Measurements from ENCODE around the gene SKAP2.

The SKAP2 gene

GRCh38 chr7:26637610-26638009 is 226.8 kb downstream of the SKAP2 start:
- Histone ChIP-seq H3K9me3 (ENCODE audit: severe bottlenecking) (no peaks in the 10 kb centered on the region), H3K4me3 (ENCODE audit: low read depth, low read length) (no peak overlapping the region), H3K27ac (no peak overlapping the region), H3K36me3 (no peaks in the 10 kb centered on the region), H3K27me3 (ENCODE audit: insufficient read depth, low read depth, severe bottlenecking) (no peaks in the 10 kb centered on the region)
- no peak for TF ChIP-seq CTCF (IDR thresholded peaks at IDR 0.05; ENCODE audit: low read depth, low read length)
- no peak for DNase-seq

- no peaks in the 10 kb centered on the region for H3K36me3 ChIP-seq
- H3K27ac ChIP-seq, result no peak overlapping the region
- H3K9me3 ChIP-seq (ENCODE audit: severe bottlenecking), result no peaks in the 10 kb centered on the region
- H3K27me3 ChIP-seq (ENCODE audit: insufficient read depth, low read depth, severe bottlenecking), result no peaks in the 10 kb centered on the region
- no peak for DNase-seq
- no peak overlapping the region for H3K4me3 ChIP-seq (ENCODE audit: low read depth, low read length)
- no peak for TF ChIP-seq CTCF (IDR thresholded peaks at IDR 0.05; ENCODE audit: low read depth, low read length)
Measured at GRCh38 chr7:26636808-26637207, 227.6 kb downstream of the SKAP2 start.

GRCh38 chr7:26633557-26633956 is 230.8 kb downstream of the SKAP2 start:
- Histone ChIP-seq H3K36me3 (no peaks in the 10 kb centered on the region), H3K27ac (no peak overlapping the region), H3K4me3 (ENCODE audit: low read depth, low read length) (no peak overlapping the region), H3K27me3 (ENCODE audit: insufficient read depth, low read depth, severe bottlenecking) (no peaks in the 10 kb centered on the region), H3K9me3 (ENCODE audit: severe bottlenecking) (no peaks in the 10 kb centered on the region)
- no peak for TF ChIP-seq CTCF (IDR thresholded peaks at IDR 0.05; ENCODE audit: low read depth, low read length)
- no peak for DNase-seq

GRCh38 chr7:26631601-26632000 is 232.8 kb downstream of the SKAP2 start:
- Histone ChIP-seq H3K4me3 (ENCODE audit: low read depth, low read length) (no peak overlapping the region), H3K36me3 (no peaks in the 10 kb centered on the region), H3K27me3 (ENCODE audit: insufficient read depth, low read depth, severe bottlenecking) (no peaks in the 10 kb centered on the region), H3K9me3 (ENCODE audit: severe bottlenecking) (no peaks in the 10 kb centered on the region), H3K27ac (no peak overlapping the region)
- TF ChIP-seq CTCF (IDR thresholded peaks at IDR 0.05; ENCODE audit: low read depth, low read length), result no peak
- no peak for DNase-seq

GRCh38 chr7:26630941-26631580 is 233.3 kb downstream of the SKAP2 start:
- H3K4me3 ChIP-seq (ENCODE audit: low read depth, low read length), result no peak overlapping the region
- H3K36me3 ChIP-seq, result no peaks in the 10 kb centered on the region
- H3K27ac ChIP-seq, result no peak overlapping the region
- no peaks in the 10 kb centered on the region for H3K27me3 ChIP-seq (ENCODE audit: insufficient read depth, low read depth, severe bottlenecking)
- no peak for TF ChIP-seq CTCF (IDR thresholded peaks at IDR 0.05; ENCODE audit: low read depth, low read length)
- no peak for DNase-seq
- H3K9me3 ChIP-seq (ENCODE audit: severe bottlenecking), result no peaks in the 10 kb centered on the region

GRCh38 chr7:26630361-26630760 is 234.0 kb downstream of the SKAP2 start:
- H3K27ac ChIP-seq, result no peak overlapping the region
- H3K27me3 ChIP-seq (ENCODE audit: insufficient read depth, low read depth, severe bottlenecking), result no peaks in the 10 kb centered on the region
- no peaks in the 10 kb centered on the region for H3K9me3 ChIP-seq (ENCODE audit: severe bottlenecking)
- no peaks in the 10 kb centered on the region for H3K36me3 ChIP-seq
- no peak for DNase-seq
- no peak overlapping the region for H3K4me3 ChIP-seq (ENCODE audit: low read depth, low read length)
- no peak for TF ChIP-seq CTCF (IDR thresholded peaks at IDR 0.05; ENCODE audit: low read depth, low read length)

All from WERI-Rb-1 (cell line).